Daoy (cell line): ENCODE data around the gene SPHK2. TPM values are rescaled to one million over a fixed set of nuclear protein-coding genes. Genes with fewer than 3 reads are reported as not detected.

Experiments used
- DNase-seq: peaks from one replicate; pipeline ENCODE4 v3.0.0-alpha.2; 2015; ENCODE audit warnings: low read depth
- total RNA-seq: library from RNA; depleted of rRNA; stranded (reverse); fragments of >200 nt; shearing (Covaris generic); gene quantifications from 2 replicates; pipeline ENCODE4 v1.2.3, GENCODE V29; 2014

SPHK2 gene
- total RNA-seq, 1 experiment from 2014 or later: 5.1 TPM

DNA sequence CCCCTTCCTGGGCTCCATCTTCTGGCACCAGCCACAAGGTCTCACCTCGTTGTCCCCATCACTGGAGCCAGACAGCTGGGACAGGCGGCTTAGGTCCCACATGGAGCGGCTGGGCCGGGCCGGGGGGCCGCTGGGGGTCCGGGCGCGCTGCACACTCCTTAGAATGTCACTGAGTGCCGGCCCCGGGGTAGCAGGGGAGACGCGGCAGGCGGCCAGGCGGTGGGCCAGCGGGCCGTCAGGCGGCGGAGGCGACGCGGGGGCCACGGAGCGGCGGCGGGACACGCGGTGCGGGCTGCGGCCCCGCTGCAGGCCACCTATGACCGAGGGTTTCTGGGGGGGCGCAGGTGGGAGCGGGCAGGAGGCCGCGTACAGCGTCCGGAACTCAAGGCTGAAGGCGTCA, 15.9 kb upstream of the SPHK2 start:
- DNase-seq: no peak

DNA sequence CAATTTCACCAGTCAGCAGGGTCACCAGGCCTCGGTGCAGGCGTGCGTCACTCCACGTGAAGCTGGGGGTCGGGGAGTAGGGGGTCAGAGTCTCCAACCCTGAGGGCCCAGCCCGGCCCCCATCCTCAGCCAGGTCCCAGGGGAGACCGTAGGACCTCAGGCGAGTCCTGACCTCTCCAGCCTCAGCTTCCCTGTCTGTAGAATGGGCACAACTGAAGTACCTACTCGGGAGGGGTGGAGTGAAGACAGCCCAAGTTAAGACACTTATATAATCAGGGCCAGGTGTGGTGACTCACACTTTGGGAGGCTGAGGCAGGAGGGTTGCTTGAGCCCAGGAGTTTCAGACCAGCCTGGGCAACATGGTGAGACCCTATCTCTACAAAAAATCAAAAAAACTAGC, 15.5 kb upstream of the SPHK2 start:
- no peak for DNase-seq

DNA sequence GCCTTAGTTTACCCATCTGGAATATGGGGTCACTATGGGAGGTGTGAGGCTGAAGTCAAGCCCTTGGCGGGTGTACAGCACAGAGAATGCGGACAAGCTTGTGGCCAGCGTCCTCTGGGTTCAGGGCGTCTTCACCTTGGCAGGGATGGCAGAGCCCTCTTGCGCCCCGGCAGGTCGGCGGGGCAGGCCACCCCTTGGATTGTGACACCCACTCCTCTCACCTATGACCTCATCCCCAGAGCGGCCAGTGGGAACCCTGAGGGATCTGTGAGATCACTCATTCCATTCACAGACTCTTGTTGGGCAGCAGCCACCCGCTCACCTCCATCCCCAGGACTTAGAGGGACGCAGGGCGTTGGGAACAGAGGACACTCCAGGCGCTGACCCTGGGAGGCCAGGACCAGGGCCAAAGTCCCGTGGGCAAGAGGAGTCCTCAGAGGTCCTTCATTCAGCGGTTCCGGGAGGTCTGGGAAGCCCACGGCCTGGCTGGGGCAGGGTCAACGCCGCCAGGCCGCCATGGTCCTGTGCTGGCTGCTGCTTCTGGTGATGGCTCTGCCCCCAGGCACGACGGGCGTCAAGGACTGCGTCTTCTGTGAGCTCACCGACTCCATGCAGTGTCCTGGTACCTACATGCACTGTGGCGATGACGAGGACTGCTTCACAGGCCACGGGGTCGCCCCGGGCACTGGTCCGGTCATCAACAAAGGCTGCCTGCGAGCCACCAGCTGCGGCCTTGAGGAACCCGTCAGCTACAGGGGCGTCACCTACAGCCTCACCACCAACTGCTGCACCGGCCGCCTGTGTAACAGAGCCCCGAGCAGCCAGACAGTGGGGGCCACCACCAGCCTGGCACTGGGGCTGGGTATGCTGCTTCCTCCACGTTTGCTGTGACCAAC, 12.6 kb upstream of the SPHK2 start, which contains the start of gene SPACA4:
TSS of gene SPACA4 (plus strand) at position 280 of the 896 bp plus-strand sequence. CDS start at position 517, 237 bp downstream.
- no peak for DNase-seq

DNA sequence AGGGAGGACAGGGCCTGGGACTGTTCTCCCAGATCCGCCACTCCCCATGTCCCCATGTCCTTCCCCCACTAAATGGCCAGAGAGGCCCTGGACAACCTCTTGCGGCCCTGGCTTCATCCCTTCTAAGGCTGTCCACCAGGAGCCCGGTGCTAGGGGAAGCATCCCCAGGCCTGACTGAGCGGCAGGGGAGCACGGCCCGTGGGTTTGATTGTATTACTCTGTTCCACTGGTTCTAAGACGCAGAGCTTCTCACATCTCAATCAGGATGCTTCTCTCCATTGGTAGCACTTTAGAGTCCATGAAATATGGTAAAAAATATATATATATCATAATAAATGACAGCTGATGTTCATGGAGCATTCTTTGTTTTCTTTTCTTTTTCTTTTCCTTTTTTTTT, 11.9 kb upstream of the SPHK2 start:
- no peak for DNase-seq

DNA sequence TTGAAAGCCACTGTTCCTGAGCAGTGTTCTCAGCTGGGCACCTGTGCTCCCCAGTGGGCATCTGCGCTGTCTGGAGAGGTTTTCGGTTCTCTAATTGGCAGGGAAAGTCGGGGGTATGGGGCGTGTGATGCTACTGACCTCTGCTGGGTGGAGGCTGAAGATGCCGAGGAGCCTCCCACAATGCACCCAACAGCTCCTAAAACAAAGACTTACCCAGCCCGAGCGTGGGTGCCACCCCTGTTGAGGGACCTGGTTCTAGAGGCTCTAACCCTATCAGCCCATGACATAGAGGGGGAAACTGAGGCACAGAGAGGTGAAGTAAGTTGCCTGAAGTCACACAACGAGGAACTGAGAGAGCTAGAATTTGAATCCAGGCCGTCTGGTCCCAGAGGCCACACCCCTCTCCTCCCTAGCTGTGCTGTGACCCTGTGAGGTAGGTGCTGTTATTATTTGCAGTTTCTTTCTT, 10.5 kb upstream of the SPHK2 start:
- DNase-seq: peak; percentile 70

DNA sequence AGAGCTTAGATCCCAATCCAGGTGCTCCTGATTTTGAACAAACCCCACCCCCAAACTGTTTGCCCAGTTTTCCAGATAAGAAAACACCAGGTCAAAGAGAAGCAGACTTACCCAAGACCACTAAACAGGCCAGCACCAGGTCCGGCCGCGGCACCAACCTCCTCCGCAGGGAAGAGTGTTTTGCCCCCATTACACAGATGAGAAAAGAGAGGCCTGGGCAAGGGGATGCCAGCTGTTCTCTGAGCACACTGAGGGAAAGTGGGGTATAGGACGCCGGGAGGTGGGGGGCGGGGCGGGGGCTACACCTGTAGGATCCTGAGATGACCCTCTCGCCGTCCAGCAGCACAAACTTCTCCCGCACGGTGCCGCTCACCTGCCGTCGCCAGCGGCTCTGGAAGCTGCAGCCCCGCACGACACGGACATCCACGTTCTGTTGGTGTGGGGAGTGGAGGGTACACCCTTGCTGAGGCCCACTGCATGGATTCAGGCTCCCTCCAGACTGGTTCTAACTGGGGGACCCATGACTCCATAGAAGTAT, 9.7 kb upstream of the SPHK2 start:
- DNase-seq: no peak

DNA sequence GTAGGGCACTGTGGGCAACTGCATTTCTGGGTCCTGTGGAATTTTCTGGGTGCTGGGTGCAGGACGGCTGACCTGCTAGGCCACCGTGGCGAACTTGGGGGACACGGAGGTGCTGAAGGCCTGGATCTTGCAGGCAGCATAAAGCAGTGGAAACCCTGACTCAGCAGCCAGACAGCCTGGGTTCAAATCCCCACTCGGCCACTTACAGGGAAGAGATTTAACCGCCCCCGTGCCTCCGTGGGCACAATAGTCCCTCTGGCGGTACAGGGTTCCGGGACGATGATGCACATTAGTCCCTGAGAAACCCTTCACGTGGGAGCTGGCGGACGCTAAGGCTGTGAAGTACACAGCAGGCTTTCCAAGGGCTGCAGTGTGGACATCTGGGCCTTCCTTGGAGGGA, 7.4 kb upstream of the SPHK2 start:
- no peak for DNase-seq

DNA sequence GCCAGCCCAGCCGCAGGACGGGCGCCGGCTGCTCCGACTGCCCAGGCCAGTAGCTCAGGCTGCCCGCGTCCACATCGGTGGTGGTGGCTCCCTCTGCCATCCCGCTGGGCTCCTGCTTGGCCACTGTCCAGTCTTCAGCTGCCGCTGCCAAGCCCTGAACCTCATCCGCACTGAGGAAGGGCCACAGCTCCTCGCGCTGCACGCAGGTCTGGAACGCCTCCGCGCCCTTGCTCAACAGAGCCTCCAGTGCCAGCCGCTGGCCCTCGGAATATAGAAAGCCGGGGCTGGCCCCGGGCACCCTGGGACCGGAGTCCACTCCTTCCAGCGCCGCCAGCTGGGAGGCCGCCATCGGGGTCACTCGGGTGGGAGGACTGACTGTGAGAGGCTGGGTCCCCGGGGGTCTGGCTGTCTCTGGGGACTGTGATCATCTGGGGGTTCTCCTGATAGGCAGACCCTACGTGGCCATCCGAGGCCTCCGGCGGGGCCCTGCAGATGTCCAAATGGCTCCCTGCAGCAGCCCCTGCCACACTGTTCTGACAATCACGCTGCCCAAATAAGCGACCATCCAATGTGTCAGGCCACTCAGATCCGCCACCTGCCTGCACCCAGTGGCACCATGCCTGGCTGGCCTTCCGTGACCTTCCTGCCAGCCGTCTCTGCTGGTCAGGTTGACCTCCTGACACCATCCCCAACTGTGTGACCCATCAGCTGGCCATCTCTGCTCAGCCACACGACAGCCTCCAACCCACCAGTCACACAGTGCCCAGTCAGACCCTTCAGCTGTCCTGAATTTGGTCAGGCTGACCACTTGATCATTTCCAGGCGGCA, 6.1 kb upstream of the SPHK2 start:
- no peak for DNase-seq

DNA sequence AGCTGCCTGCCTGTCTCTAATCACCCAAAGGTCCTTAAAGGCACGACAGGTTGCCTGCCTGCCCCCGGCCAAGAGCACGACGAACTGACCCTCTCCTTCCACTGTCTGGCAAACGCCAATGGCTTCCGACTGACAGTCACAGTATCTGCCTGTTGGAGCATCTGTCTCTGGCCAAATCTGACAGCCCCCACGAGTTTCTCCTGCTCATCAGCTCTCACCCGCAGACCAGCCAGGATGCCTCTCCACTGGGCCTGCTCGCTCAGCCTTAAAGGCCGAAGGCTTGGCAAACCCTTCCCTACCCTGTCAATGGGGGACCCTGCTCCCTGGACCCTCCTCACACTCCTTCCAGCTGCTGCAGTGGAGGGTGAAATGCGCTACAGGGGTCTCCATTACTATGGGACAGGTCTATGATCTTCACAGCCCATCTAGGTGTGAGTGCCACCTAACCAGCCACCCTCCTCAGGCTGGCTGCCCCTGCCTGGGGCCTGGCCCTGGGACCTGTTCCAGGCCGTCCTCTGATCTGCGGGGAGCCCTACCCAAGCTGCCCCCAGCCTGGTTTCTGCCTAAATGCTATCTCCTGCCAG, 5.4 kb upstream of the SPHK2 start:
- DNase-seq: no peak

DNA sequence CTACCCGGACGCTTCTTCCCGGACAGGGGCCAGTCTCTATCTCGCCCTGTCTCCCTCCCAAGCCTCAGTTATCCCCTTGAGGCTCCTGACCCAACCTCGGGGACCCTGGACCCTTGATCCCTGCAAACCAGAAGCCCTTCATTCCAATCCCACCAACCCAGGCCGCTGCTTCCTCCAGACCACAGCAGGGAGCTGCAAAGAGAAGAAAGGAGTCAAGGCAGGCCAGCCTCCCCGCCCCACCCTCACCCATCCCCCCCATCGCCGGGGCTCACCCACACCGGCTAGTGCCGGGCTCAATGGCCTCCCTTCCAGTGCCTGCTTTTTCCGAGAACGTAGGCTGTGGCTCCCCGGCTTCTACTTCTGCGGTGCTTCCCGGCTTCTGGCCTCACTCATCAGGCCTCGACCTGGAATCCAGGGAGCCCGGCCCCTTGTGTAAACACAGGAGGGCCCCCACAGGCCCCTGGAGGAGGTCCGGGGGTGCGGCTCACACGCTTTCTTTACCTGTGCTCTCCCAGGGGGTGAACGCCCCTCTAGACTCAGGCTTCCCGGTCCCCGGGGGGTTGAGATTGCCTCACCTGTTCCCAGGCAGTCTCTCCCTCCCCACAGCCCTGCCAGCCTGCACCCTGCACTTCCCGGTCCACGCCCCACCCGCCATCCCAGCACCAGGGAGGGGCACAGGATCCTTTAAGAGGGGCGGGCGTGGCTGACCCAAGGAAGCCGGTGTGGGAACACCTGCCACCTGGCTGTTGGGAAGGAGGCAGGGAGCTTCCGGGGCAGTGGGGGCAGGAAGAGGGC, 4.7 kb upstream of the SPHK2 start, which contains the start of gene FAM83E:
TSS of gene FAM83E (minus strand) at position 641 of the 795 bp plus-strand sequence. CDS start 1,704 bp downstream, outside the sequence.
- peak; percentile 46 for DNase-seq

DNA sequence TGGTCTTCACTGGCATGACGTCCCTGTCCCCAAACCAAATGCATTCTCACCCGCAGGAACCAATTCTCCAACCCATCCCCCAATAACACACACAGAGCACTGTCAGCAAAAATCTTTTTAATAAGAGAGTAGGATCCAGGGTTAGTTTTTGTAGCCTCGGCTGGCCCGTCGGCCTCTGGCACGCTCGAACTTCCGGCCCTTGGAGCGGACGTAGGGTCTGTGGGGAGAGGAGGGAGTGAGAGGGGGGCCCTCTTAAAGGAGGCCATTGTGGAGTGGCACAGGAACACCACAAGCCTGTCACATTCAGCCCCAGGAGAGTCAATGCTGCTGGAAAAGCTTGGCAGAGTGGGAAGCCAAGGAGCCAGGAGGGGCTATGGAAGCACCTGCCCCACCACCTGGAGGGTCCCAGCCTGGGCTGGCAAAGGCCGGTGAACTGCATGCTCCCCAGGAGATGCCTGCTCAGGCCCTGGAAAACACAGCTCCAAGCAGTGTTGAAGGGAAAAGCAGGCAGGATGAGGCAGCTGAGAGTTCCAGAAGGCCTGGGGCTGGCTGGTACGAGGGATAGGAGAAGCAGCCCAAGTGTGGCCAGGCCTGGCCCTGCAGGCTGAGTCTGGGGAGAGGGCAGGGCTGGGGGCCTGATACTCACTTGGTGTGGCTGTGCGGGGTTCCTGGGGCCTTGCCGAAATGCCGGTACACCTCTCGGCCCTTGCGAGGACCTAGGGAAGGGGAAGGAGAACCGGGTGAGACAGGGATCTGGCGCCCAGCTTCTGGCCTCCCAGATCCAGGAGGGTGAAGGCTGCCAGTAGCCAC, 3.9 kb upstream of the SPHK2 start:
- no peak for DNase-seq

DNA sequence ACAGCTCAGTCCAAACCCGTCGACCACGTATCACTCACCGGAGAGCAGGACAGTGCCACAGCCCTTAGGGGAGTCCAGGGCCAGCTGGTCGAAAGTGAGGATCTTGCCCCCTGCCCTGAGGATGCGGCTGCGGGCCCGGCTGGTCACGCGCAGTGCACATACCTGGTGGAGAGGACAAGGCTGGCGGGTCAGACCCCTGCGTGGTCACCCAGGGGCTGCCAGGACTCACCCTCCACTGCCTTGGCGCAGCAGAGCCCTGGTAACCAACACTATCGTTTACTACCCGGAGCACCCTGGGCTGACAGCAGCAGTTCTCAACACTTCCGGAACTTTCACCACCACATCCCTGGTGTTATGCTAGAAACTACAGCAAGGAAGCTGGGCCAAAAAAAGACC, 3.3 kb upstream of the SPHK2 start:
- no peak for DNase-seq

DNA sequence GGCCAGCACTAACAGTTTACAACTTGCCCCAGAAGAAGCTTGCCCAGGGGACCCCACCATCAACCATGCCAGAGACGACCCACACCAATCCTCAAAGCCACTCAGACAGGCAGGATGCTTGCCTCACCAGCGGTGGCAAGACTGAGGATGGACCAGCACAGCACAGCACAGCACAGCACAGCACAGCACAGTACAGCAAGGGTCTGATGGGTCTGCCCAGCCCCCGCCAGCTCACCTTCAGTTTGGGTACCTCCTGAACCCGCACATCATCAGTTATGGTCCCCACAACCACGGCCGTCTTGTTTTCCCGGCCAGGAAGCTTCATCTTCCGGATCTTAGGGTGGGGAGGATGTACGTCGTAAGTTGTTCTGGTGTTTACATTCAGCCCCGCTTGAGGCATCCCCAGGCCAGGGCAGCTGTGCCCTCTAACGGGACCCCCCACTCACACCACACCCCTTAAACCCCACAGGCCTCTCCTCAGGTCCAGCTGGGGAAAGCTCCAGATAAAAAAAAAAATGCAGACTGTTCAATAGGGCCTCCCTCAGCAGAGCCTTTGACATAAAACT, 2.7 kb upstream of the SPHK2 start:
- no peak for DNase-seq

DNA sequence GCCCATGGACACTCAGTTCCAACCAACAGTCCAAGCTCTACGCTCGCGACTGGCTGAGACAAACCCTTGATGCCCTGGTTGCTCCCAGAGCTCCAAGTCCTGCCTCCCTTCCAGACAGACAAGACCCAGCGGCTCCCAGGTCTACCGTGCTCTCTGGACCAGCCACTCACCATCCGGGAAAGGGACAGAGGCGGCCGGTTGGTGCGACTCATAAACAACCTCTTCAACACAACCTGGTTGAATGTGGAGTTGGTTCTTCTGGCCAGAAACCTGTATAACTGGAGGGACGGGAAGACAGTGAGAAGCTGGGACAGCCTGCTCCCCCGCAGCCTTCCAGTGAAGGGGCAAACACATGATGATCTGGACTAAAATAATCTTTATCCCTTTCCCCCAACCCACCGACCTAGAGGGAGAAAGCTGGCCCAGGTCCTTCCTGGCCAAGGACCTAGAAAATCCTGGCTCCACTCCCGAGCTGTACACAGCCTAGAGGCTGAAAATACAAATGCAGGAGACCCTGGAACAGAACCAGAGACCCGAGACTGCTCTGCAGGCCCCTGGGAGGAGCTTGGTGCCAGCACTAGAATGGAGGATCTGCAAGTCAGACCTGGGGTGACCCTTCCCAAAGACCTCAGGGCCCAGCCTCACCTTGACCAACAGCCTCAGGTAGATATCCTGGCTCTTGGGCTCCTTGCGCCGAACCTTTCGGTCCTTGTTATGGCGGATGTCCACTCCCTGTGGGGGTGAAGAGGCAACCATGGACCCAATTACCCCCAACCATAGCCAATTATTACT, 2.0 kb upstream of the SPHK2 start:
- no peak for DNase-seq

DNA sequence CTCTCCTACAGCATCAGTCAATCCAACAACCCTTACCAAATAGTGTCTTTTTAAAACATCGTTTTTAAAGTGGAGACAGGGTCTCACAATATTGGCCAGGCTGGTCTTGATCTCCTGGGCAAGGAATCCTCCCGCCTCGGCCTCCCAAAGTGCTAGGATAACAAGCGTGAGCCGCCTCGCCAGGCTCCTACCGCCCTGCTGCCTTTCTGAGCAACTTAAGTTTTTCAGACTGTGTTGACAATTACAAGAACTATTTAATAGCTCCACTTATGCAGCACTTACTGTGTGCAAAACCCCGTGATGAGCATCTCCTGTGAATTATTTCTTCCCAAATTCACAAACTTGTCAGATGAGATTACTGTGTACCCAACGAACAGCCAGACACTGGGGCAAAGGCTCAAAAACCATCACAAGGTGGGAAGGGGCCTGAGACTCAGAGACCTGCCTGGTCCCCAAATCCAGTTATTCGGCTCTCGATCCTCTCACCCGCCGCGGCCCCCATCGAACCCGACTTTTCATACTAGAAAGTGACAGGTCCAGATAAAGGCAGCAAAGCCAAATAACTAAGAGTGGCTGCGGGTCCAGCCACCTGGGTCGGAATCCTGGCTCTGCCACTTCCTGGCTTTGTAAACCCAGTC, 909 bp upstream of the SPHK2 start:
- no peak for DNase-seq

DNA sequence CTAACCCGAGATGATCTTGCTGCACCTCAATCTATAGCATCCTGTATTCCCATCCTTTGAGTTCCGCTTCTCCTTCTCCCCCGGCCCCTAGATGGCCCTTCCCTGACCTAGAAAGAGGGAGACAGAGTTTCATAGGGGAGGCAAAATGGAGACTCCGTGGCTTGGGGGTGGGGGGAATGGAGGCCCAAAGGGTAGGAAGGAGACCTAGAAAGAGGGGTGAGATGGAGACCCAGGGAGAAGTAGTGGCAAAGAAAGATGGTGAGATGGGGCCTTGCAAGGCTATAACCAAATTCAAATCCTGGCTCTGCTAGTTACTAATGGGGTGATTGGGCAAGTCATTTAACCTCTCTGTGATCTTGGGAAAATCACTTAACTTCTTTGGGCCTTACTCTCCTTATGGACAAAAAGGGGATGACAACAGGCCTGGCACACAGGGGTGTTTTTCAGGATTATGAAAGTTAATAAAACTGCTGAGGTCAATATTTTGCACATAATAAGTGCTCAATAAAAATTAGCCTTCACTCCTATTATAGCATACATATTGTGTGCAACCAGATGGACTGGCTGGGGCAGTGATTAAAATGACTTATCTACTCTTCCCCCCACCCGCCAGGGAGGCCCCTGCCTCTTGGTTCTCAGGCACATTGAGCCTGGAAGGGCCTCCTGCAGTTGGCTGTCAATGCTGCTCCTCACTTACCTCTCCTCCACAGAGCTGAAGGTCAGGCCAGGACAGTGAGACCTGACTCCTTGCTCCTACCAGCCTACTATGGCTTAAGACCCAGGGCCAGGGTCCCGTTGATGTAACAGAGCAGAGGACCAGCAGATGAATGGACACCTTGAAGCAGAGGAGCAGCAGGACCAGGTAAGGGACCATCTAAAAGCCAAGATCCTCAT, 633 bp downstream of the SPHK2 start:
- DNase-seq: no peak

DNA sequence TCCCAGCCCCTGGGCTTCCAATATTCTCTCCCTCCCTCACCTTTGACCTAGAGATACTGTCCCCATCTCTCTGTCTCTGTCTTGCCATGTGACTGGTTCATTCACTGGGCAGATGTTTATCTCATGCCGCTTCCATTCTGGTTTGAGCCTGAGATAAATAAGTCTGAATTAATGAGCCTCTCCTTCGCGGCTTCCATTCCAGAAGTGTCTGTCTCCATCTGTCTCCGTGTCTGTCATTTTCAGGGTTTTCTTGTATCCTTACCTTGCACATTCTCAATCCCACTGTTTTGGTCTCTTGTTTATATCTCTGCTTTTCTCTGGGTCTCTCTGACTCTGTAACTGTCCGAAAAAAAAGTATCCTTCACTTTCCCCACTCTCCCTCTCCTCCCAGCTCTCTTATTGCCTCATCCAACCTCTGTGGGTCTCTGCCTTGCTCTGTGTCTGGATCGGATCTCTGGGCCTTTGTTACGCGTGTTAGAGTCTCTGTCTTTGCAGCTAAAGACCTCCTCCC, 4.3 kb downstream of the SPHK2 start:
- DNase-seq: no peak
